Erythroblast (primary cell): ENCODE results near the gene NUP54.

Source experiments
- DNase-seq, 2 experiments: peaks; one replicate each; lab custom pipeline; 2025; lab: John Stamatoyannopoulos, UW
- GATA1 ChIP-seq: IDR thresholded peaks from 2 replicates; pipeline ENCODE4 v1.6.1; 2011; ENCODE audit warnings: low read depth, mild to moderate bottlenecking, control low read depth, low read length, moderate library complexity
- POLR2A ChIP-seq: IDR thresholded peaks from 2 replicates; pipeline ENCODE4 v1.6.1; 2011; ENCODE audit warnings: mild to moderate bottlenecking, low read length

NUP54 gene, protein sequence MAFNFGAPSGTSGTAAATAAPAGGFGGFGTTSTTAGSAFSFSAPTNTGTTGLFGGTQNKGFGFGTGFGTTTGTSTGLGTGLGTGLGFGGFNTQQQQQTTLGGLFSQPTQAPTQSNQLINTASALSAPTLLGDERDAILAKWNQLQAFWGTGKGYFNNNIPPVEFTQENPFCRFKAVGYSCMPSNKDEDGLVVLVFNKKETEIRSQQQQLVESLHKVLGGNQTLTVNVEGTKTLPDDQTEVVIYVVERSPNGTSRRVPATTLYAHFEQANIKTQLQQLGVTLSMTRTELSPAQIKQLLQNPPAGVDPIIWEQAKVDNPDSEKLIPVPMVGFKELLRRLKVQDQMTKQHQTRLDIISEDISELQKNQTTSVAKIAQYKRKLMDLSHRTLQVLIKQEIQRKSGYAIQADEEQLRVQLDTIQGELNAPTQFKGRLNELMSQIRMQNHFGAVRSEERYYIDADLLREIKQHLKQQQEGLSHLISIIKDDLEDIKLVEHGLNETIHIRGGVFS

DNA sequence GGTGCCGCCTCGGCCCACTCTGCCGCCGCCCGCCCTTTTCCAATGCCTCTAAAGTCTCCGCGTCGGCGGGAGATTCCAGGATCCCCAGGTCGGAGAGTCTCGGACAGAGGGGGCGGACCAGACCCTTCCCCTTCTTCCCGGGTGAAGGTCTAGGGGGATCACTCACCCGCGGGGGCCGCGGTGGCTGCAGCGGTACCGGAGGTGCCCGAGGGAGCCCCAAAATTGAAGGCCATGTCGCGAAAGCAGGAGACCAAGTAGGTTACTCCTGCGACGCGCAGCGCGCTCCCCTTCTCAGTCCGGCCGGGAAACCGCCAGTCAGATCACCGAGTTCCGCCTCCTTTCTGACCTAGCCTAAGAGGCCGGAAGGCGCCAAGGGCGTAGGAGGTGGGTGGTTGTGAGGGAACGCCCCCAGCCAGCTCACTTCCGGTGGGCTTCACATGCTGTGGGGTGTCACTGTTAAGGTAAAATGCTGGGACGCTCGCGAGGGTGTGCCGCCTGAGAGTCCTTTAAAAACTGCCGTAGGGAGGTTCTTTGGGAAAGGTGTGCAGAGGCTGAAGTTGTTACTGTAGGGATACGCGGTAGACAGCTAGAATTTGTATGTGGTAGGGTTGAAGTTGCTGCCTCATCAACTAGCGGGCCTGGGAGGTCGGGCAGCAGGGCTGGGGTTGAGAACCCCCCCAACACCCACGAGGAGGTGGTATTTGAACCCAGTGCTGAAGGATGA lies at the start of gene NUP54:
TSS of gene NUP54 (minus strand) at position 256 of the 724 bp plus-strand sequence. CDS start at position 233, 23 bp downstream.
- no peak for TF ChIP-seq GATA1
- TF ChIP-seq POLR2A = peak; percentile 95

DNA sequence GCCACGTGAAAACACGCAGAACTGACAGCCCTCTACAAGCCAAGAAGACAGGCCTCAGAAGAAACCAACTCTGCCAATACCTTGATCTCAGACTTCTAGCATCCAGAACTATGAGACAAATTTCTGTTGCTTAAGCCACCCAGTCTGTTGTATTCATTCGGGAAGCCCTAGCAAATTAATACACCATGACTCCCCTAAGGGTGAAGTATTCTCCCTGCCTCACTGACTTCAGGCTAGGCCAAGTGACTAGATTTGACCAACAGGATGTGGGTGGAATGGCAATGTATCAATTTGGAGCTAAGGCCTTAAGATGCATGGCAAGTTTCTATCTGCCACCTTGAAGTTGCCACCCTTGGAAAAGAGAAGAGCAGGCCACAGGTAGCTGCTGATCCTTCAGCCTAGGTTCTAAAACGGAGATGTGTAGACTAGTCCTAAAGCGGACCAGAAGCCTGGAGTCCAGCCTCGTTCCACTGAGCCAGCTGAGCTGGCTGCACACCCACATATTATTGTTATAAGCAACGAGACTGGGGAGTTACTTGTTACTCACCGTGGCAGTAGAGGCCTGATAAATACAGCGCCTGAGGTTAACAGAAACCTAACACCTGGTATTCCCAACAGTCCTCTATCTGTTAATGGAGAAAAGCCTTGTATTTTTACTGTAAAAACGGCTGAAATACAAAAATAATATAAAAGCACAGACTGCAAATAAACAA lies 49.0 kb upstream of the NUP54 start:
- DNase-seq = no peak

More for the DNA sequence above, at the start of gene NUP54:
- peak; percentile 98 for DNase-seq

DNA sequence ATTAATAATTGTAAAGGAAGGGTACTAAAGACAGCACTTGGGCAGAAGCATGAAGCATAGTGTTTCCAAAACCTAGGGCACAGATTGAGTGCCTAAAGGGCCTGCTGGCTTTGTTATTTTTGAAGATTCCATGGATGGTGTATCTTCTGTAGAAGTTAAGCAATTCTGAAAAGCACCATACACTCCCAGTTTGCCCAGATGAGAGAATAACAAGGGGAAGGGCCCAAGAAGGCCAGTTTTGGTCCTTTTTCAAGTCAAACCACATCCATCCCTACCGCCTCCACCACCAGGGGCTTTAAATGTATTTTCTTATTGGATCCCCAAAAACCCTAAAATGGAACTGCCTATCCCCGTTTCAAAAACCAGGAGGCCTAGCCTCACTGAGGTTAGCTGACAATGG lies 48.2 kb upstream of the NUP54 start:
- no peak for DNase-seq

More for the DNA sequence above, 49.0 kb upstream of the NUP54 start:
- no peak for TF ChIP-seq GATA1
- TF ChIP-seq POLR2A = no peak

DNA sequence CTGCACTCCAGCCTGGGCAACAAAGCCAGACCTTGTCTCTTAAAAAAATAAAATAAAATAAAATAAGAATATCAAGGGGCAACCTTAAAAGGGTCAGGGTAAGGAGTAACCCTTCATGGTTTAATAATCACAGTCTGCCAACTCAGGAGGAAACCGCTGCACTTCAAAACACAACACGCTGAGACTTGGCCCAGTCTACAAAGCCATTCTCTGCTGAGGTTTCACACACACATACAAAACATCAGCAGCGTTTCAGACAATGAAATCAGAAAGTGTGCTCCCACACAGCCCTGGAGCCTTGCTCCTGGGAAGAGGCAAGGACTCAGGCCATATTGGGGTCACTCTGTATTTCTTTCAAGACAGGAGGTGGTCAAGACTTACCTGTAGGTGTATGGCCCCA lies 47.1 kb upstream of the NUP54 start:
- DNase-seq = no peak
- TF ChIP-seq GATA1 = no peak
- no peak for TF ChIP-seq POLR2A

More for the DNA sequence above, 48.2 kb upstream of the NUP54 start:
- TF ChIP-seq POLR2A (no peak), GATA1 (no peak)

- no peak for DNase-seq
- no peak for TF ChIP-seq POLR2A
- no peak for TF ChIP-seq GATA1
Measured at GRCh38 chr4:76194325-76194724, 46.1 kb upstream of the NUP54 start.

DNA sequence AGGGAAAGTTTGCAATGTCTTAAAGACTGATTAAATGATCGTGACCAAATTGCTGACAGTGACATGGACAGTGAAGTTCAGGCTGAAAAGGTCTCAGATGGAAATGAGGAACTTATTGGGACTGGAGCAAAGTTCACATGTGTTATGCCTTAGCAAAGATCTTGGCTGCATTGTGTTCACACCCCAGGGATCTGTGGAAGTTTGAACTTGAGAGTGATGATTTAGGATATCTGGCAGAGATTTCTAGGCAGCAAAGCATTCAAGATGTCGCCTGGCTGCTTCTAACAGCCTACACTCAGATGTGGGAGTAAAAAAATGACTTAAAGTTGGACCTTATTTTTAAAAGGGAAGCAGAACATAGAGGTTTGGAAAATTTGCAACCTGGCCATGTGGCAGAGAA lies 44.0 kb upstream of the NUP54 start:
- no peak for DNase-seq
- TF ChIP-seq POLR2A (no peak), GATA1 (no peak)

DNA sequence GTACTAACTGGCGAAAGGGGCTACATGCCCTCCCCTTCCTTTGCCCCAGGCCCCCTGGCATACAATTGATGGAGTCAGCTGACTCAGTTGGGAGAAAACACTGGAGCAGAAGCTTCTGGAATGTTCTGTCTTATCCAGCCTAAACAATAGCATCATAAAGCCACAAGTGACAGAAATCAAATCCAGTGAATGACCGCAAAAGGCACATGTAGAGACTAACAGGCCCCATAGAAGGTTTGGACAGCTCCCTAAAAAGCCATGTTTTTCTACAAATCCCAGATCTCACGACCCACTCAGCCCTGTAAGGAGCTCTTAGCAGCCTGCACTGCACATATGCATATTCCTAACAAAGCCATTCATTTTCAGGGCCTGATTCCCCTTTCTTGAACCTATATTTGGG lies 40.4 kb upstream of the NUP54 start:
- TF ChIP-seq GATA1 (no peak), POLR2A (no peak)
- DNase-seq = no peak

DNA sequence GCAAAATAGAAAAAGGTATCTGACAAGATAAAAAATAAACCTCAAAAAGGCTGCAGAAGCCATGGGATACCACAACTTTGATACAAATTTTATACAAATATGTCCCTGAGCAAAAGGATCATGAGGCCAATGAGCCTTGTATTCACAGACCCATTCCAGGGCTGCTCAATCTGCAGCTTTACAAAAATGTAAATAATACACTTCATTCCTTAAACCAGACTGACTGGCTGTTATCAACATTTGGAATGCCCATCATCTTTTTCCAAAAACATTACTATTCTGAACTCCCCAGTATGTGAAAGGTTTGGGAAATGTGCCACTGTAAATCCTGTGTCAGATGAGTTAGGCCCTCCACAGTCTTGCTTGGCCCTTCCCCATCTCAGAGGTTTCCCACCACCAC lies 40.0 kb upstream of the NUP54 start:
- TF ChIP-seq POLR2A (no peak), GATA1 (no peak)
- no peak for DNase-seq

DNA sequence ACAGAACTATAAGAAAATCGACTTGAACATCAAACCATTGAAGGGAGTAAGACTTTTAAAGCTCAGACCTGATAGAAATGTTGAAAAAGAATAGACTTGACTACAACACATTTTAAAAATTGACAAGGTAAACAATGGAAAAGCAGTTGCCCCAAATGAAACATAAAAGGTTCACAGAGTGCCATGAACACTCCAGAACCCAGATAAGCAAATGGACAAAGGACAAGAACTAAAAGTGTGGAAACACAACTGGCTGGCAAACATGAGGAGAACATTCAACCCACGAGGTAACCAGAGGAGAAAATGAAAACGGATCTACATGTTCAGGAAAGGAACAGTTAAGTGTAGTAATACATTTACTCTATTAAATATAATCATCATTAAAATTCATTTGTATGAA lies 39.0 kb upstream of the NUP54 start:
- no peak for DNase-seq
- no peak for TF ChIP-seq GATA1
- TF ChIP-seq POLR2A = no peak

GRCh38 chr4:76182463-76182862 lies 34.3 kb upstream of the NUP54 start:
- no peak for DNase-seq
- TF ChIP-seq POLR2A (no peak), GATA1 (no peak)

DNA sequence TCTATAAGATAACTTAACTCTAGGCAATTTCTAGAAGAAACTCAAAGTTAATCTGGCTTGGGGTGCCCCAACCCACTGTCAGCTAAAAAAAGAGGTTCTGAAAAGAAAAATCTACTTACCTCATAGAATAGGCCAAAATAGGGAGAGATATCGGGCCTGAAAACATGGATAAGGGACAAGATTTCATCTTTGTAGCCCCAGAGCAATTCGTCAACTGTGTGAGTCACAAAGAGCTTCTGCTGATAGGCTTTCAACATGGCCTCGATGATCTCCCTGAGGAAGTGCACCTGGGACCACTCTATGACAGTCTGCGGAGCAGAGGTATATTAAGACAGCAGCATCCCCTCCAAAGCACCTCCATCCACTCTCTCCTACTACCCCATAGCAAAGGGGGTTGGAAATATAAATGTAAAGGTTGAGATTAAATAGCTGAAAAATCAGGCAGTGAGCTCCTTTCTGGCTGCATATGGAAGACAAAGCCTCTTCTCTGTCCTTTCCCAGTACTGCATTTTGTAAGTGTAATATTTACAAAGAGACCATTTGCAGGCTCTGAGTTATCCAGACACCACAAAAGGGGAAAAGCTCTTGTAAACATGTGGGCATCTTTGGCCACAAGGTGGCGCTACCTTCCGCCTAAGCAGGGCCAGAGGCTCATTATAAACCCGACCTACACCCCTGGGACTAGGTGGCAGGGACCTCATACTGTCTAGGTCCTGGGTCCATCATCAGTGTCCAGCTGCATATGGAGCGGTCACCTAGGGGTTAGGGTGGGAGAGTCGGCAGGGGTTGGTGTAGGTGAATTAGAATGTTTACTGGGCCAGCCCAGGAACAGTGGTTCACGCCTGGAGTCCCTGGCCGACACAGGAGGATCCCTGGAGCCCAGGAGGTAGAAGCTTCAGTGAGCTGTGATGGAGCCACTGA lies 31.5 kb upstream of the NUP54 start:
- TF ChIP-seq GATA1 (no peak), POLR2A (no peak)
- peak; percentile 82 to 90 for DNase-seq

DNA sequence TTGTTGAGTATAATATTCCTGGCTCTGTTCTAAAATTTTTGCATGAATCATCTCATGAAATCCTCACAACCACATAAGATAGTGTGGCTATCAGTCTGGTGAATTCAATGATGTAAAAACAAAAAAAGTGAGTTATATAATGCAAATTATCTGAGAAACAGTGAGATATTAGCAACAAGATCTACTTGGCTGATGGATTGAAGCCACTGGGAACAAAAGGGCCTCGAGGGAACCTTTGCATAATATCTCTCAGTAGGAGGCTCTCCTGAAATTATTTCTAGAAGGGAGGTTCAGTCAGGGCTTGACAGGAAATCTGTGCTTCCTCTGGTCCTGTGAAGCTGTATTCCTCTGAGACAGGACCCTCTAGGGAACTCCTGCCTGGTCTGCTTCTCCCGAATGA lies 30.1 kb upstream of the NUP54 start:
- TF ChIP-seq POLR2A = no peak
- TF ChIP-seq GATA1 = no peak
- DNase-seq = no peak

GRCh38 chr4:76177709-76178108 lies 29.5 kb upstream of the NUP54 start:
- TF ChIP-seq GATA1 (no peak), POLR2A (no peak)
- no peak for DNase-seq
